Neural cell (in vitro differentiated cells): Measurements from ENCODE around the gene IFI16. TPM values are rescaled to one million over a fixed set of nuclear protein-coding genes. Genes with fewer than 3 reads are reported as not detected.

Source experiments
- H2AFZ ChIP-seq: fragments of 200-600, 300-800 bp; sonication (generic), shearing (Covaris generic); 2 replicates; pipeline ENCODE4 v1.6.0; 2014; ENCODE audit warnings: low read depth, mild to moderate bottlenecking, antibody characterized with exemption, low read length, moderate library complexity
- H3F3A ChIP-seq: fragments of 200-600 bp; shearing (Covaris generic); 2 replicates; pipeline ENCODE4 v1.6.1; 2016; ENCODE audit warnings: mild to moderate bottlenecking, moderate library complexity, mixed read lengths, antibody characterized with exemption, low read length; ENCODE audit not compliant: insufficient read depth, poor library complexity, severe bottlenecking
- H3K27ac ChIP-seq: fragments of 200-600, 300-800 bp; sonication (generic), shearing (Covaris generic); 2 replicates; pipeline ENCODE4 v1.5.1; 2014; ENCODE audit warnings: mild to moderate bottlenecking, low read length, moderate library complexity
- H3K27me3 ChIP-seq: fragments of 300-800, 200-600 bp; sonication (generic), shearing (Covaris generic); 2 replicates; pipeline ENCODE4 v1.6.0; 2014; ENCODE audit warnings: mild to moderate bottlenecking, low read depth, low read length, moderate library complexity; ENCODE audit not compliant: insufficient read depth
- H3K36me3 ChIP-seq: fragments of 300-800, 200-600 bp; sonication (generic), shearing (Covaris generic); 2 replicates; pipeline ENCODE4 v1.5.1; 2014; ENCODE audit warnings: mild to moderate bottlenecking, antibody characterized with exemption, low read length, moderate library complexity; ENCODE audit not compliant: insufficient read depth
- H3K4me2 ChIP-seq: fragments of 300-800, 200-600 bp; sonication (generic), shearing (Covaris generic); 2 replicates; pipeline ENCODE4 v1.6.0; 2014; ENCODE audit warnings: mild to moderate bottlenecking, low read length
- H3K4me3 ChIP-seq: fragments of 300-800, 200-600 bp; sonication (generic), shearing (Covaris generic); 2 replicates; pipeline ENCODE4 v1.5.1; 2014; ENCODE audit warnings: mild to moderate bottlenecking, low read length, moderate library complexity
- H3K79me2 ChIP-seq: fragments of 200-600 bp; shearing (Covaris generic); replicated peaks from 2 replicates; pipeline ENCODE4 v1.6.0; 2014; ENCODE audit warnings: mild to moderate bottlenecking, low read length, moderate library complexity; ENCODE audit not compliant: insufficient read depth
- H3K9ac ChIP-seq: fragments of 300-800, 200-600 bp; sonication (generic), shearing (Covaris generic); 2 replicates; pipeline ENCODE4 v1.6.1; 2016; ENCODE audit warnings: mild to moderate bottlenecking, low read length, mixed read lengths
- H3K9me2 ChIP-seq: fragments of 200-600 bp; shearing (Covaris generic); 2 replicates; pipeline ENCODE4 v1.6.1; 2016; ENCODE audit warnings: mild to moderate bottlenecking, low read length, mixed read lengths; ENCODE audit not compliant: insufficient read depth
- H3K9me3 ChIP-seq: fragments of 200-600, 300-800 bp; sonication (generic), shearing (Covaris generic); 2 replicates; pipeline ENCODE4 v1.6.1; 2016; ENCODE audit warnings: mild to moderate bottlenecking, mixed run types, low read length, moderate library complexity, mixed read lengths
- H4K20me1 ChIP-seq: fragments of 200-600 bp; shearing (Covaris generic); 2 replicates; pipeline ENCODE4 v1.6.1; 2016; ENCODE audit warnings: mild to moderate bottlenecking, mixed run types; ENCODE audit not compliant: insufficient read depth
- CTCF ChIP-seq: fragments of 450-650 bp; IDR thresholded peaks from 2 replicates; pipeline ENCODE4 v1.5.1; 2014; ENCODE audit warnings: antibody characterized with exemption, mild to moderate bottlenecking, moderate library complexity; ENCODE audit not compliant: poor library complexity, severe bottlenecking
- EP300 ChIP-seq: fragments of 450-650 bp; conservative IDR thresholded peaks from 2 replicates; pipeline ENCODE4 v1.6.1; 2014; ENCODE audit warnings: antibody characterized with exemption, mild to moderate bottlenecking, moderate library complexity; ENCODE audit not compliant: poor library complexity, severe bottlenecking
- EZH2 ChIP-seq: fragments of 200-600, 300-800 bp; shearing (Covaris generic), sonication (generic); IDR thresholded peaks from 2 replicates; pipeline ENCODE4 v1.6.1; 2014; ENCODE audit warnings: antibody characterized with exemption, low read length, borderline replicate concordance, mild to moderate bottlenecking; ENCODE audit not compliant: insufficient read depth, poor library complexity, severe bottlenecking
- MXI1 ChIP-seq: fragments of 450-650 bp; conservative IDR thresholded peaks from 2 replicates; pipeline ENCODE4 v1.6.1; 2014; ENCODE audit warnings: antibody characterized with exemption, mild to moderate bottlenecking; ENCODE audit not compliant: poor library complexity, severe bottlenecking
- POLR2AphosphoS5 ChIP-seq: IDR thresholded peaks from 2 replicates; pipeline ENCODE4 v1.6.1; 2012
- RAD21 ChIP-seq: fragments of 450-650 bp; conservative IDR thresholded peaks from 2 replicates; pipeline ENCODE4 v1.6.1; 2014; ENCODE audit warnings: antibody characterized with exemption, mild to moderate bottlenecking, moderate library complexity
- REST ChIP-seq: IDR thresholded peaks from 2 replicates; pipeline ENCODE4 v1.6.1; 2012; ENCODE audit warnings: borderline replicate concordance
- SMC3 ChIP-seq: fragments of 450-650 bp; conservative IDR thresholded peaks from 2 replicates; pipeline ENCODE4 v1.6.1; 2014; ENCODE audit warnings: antibody characterized with exemption, mild to moderate bottlenecking, moderate library complexity; ENCODE audit not compliant: poor library complexity
- TAF1 ChIP-seq: IDR thresholded peaks from 2 replicates; pipeline ENCODE4 v1.6.1; 2012; ENCODE audit warnings: low read depth
- polyA minus RNA-seq: library from RNA; depleted of rRNA, polyadenylated mRNA; stranded (reverse); fragments of >200 nt; gene quantifications from 2 replicates; pipeline ENCODE4 v1.2.3, GENCODE V29; 2014
- polyA plus RNA-seq: library from polyadenylated mRNA; depleted of rRNA; stranded (reverse); fragments of >200 nt; gene quantifications from 2 replicates; pipeline ENCODE4 v1.2.3, GENCODE V29; 2014

IFI16 gene
- 0.12 TPM in 1 of 2 replicates, not detected in the other for polyA plus RNA-seq
- polyA minus RNA-seq: not detected in 2 replicates

DNA sequence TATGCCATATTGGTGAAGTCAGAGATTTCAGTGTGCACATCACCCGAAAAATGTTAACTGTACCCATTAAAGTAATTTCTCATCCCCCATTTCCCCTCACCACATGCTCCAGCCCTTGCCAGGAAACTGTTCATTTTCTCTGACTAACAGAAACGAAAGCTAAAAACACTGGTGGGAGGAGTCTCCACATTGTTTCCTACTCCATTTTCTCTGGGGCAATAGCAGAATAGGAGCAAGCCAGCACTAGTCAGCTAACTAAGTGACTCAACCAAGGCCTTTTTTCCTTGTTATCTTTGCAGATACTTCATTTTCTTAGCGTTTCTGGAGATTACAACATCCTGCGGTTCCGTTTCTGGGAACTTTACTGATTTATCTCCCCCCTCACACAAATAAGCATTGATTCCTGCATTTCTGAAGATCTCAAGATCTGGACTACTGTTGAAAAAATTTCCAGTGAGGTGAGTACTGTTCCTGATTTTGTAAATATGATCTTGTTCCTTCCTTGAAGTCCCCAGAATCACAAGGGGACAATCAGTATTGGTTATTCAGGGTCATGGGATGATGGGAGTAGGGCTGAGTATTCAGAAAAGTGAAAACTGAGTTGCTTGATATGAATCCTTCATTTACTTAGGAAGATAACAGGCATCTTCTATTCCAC, at the start of gene IFI16:
TSS of gene IFI16 (plus strand) at position 204 of the 658 bp plus-strand sequence. CDS start 4,774 bp downstream, outside the sequence.
- Histone ChIP-seq H3K9me3 (no peaks in the 10 kb centered on the region), H3F3A (no peaks in the 10 kb centered on the region), H4K20me1 (no peaks in the 10 kb centered on the region), H3K4me2 (no peak within 1 kb of the TSS), H3K27ac (no peak within 1 kb of the TSS), H3K9ac (no peak within 1 kb of the TSS), H3K79me2 (no peaks in the 10 kb centered on the region), H3K4me3 (no peak within 1 kb of the TSS), H3K27me3 (no peaks in the 10 kb centered on the region), H3K9me2 (no peaks in the 10 kb centered on the region), H2AFZ (no peak within 1 kb of the TSS), H3K36me3 (no peaks in the 10 kb centered on the region)
- TF ChIP-seq MXI1: no peak
- TF ChIP-seq EP300: no peak
- no peak for TF ChIP-seq EZH2
- no peak for TF ChIP-seq POLR2AphosphoS5
- TF ChIP-seq RAD21: no peak

- Histone ChIP-seq H3K9ac (no peak overlapping the region), H3K79me2 (no peaks in the 10 kb centered on the region)
- TF ChIP-seq SMC3 (no peak), RAD21 (no peak), POLR2AphosphoS5 (no peak), EP300 (no peak), CTCF (no peak), EZH2 (no peak), TAF1 (no peak), MXI1 (no peak), REST (no peak)
Observed at GRCh38 chr1:158961178-158961577, 48.5 kb upstream of the IFI16 start.

More at GRCh38 chr1:158961178-158961577, 48.5 kb upstream of the IFI16 start:
- H3K9me2 ChIP-seq: no peaks in the 10 kb centered on the region
- no peaks in the 10 kb centered on the region for H3K9me3 ChIP-seq
- no peak overlapping the region for H3K27ac ChIP-seq
- H3K27me3 ChIP-seq: no peaks in the 10 kb centered on the region
- H2AFZ ChIP-seq: no peak overlapping the region
- no peak overlapping the region for H3K4me2 ChIP-seq
- no peaks in the 10 kb centered on the region for H4K20me1 ChIP-seq
- H3K4me3 ChIP-seq: no peak overlapping the region
- no peaks in the 10 kb centered on the region for H3K36me3 ChIP-seq
- H3F3A ChIP-seq: no peaks in the 10 kb centered on the region
